HG03103 (cell line): ENCODE measurements around the gene LMNA.
"Not testable (repeated sequence)": the region's sequence is repeated elsewhere in the genome, so short reads cannot be mapped to it uniquely, and the experiment has no call there.

Experiments
- ATAC-seq: cut with Tn5 transposase; IDR thresholded peaks from one replicate; pipeline ENCODE4 v1.9.1; 2021; ENCODE audit warnings: low read depth; ENCODE audit not compliant: unreplicated experiment

The LMNA gene

DNA sequence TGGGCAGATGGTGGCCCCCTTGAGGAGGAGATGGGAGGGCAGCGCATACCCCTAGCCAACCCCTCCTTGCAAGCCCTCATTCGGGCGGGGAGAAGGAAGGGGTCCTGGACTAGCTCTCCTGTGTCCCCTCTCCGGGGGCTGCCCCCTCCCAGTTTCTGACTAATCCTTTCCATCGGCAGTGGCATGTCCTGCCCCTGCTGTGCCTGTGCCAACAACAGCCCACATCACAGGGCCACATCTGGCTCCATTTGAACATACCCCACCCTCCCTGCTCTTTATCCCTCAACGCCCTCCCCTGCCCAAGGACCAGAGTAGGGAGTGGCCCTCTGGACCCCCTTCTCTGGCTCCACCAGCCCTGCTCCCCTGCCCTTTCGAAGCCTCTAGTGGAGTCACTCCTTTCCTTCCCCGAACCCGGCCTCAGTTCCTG, 11.0 kb upstream of the LMNA start:
- ATAC-seq = no peak

DNA sequence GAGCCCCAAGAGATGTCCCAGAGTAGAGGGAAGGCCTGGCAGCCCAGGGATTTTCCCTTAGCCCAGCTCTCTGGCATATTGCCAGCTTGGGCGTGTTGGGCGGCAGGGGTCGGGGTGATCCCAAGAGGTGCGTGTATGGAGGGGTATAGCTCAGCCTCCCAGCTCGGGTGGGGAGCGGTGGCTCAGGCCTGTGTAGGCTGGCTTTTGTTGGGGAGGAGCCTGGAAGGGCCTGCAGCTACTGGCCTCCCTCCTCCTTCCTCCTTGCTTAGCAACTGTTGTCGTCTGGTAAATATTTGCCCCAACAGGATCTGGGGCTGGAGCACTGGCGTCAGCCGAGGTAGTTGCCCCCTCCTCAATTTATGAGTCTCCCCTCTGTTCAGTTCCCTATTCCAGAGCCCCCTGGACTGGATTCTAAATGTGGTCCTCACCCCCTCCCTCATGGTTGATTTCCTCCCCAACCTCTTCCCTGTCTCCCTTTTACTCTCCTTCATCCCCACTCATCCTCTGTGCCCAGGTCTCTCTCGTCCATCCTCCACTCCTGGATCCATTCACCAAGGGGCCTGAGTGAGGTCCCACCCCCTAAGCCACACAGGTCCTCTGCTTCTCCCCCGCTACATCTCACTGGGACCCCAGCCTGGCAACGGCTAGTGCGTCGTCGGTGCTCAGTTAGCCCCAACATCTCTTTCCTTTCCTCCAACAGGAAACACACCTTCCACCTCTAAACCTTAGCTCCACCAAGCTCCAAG, 10.3 kb upstream of the LMNA start:
- ATAC-seq = no peak

DNA sequence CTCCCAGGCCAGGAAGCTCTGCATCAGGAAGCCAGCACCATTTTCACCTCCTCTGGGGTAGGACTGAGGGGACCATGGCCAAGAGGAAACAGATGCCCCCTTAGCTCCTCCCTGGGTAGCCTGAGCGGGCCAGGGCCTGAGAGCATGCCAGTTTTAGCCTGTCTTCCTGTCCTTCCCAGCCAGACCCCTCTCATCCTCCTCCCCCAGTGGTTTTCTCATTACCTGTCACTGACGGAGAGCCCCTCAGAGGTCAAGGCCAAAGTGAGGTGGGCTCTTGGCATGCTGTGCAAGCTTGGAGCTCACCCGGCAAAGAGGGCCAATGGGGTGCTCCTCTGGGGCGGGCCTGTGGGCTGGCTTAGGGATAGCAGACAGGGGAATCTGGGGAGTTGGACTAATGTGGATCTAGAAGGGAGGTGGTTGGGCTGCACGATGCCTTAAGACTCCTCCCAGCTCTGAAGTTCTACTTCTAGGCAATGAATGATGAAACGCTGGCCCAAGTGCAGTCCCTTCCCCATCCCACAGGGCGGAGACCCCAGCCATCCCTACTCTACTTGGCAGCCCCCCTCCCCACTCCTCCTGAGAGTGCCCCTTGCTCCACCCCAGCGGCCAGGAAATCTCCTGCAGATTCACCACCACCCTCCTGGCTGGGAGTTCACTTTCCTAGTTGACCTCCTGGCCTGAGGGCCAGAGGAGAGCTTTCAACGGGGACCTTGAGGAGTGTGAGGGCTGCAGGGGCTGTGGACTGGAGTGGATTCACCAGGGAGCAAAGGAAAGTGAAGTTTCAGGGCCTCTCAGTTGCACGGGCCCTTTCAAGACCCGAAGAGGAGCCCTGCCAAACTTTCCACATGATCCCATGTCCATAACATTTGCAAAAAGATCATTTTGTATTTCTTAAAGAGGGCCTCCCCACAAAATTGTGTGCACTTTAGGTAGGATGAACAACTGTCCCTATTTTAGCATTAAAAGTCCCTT, 9.4 kb upstream of the LMNA start:
- no peak for ATAC-seq

DNA sequence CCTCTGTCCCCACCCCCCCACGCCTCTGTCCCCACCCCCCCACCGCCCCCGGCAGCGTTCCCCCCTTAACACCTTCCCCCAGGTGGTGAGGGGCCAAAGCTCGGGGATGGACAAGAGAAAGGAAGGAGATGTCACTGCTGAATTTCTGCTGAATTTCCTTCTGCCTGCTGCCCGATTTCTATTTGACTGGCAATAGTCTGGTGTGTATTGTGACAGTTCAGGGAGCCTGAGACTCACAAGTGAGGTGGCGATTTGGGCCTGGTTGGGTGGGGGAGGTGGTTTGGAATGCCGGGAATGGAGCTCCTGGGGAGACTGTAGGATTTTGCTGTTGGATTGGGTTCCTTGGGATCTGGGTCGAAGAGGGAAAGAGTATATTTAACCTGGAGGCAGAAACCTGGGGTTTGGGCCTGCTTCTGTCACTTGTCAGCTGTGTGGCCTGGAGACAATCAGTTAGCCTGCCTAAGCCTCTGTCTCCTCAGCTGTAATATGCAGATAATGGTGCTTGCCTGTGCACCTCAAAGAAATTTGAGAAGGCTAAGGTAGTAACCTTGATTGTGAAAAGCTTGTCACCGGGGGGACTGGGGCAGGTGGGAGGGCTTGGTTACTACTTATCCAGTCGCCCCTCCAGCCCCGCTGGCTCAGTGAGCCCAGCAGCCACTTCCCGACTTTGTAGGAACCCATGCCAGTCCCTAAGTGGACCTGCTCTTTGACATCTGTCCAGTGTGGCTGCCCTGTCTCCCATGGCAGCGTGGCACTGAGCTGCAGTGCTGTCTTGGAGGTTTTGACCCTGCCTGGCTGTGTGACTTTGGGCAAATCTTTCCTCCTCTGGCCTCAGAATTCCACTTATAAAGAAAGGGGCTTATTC, 7.7 kb upstream of the LMNA start:
- no peak for ATAC-seq

DNA sequence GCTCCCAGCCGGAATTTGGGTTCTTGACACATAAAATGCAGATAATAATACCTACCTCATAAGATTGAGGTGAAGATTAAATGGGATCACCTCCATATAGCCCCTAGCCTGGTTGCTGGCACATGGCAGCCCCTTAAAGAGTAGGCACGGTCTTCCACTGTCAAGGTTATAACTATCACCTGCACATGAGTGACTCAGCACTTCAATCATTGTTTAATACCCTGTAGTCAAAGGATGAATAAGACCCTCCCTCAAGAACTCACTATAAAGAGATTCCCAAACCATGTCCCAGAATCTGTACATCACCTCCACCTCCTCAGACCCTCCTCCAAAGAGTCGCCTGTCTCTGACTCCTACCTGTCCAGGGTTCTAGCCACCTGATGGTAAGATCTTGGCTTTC, 6.5 kb upstream of the LMNA start:
- ATAC-seq = no peak

DNA sequence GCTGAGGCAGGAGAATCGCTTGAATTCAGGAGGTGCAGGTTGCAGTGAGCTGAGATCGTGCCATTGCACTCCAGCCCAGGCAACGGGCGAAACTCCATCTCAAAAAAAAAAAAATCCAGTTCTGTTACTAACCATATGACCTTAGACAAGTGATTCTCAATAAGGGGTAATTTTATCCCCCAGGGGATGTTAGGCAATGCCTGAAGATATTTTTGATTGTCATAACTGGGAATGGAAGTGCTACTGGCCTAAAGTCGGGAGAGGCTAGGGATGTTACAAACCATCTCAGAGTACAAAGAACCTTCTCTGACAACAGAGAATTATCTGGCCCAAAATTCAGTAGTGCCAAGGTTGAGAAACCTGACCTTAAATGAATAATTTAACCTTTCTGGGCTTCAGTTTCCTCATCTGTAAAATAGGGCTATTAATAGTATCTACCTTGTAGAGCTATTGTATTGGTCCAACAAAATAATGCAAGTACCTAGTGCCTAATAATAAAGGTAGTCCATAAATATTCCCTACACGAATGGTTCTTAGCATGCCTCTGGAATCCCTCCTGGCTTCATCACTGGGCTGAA, 5.8 kb upstream of the LMNA start:
- no peak for ATAC-seq

DNA sequence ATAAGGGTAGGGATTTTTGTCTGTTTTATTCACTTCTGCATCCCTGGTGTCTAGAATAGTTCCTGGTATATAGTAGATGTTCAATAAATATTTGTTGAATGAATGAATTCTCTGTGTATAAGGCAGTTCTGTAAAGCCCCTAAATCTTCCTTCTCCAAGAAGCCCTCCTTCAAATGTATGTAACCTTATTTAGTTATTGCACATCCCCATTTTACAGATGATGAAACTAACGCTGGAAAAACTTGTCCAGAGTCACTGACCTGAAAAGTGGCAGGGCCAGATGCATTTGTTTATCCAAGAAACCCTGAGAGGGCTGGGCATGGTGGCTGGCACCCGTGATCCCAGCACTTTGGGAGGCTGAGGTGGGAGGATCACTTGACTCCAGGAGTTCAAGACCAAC, 4.3 kb upstream of the LMNA start:
- no peak for ATAC-seq

DNA sequence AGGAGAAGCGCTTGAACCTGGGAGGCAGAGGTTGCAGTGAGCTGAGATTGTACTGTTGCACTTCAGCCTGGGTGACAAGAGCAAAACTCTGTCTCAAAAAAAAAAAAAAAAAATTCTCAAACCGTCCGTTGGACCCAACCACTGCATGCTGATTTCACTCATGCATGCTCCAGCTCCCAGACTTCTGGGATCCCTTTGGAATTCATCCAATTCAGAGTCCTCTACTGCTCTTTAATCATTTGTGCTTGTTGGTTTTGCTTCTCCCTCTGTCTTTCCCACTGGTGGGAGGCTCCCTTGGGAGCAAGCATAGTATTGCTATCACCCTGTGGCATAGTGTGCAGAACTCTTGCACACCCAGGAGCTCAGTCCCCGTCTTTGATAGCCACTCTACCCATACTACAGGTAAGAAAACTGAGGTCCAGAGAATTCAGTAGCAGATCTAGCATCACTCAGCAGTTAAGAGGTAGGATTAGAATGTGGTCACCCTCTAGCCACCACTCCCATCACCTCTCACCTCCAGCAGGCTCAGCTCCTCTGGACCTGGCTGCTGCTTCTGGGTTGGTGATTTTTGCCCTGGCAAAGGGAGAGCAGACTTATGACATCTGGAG, 3.1 kb upstream of the LMNA start:
- ATAC-seq = no peak

DNA sequence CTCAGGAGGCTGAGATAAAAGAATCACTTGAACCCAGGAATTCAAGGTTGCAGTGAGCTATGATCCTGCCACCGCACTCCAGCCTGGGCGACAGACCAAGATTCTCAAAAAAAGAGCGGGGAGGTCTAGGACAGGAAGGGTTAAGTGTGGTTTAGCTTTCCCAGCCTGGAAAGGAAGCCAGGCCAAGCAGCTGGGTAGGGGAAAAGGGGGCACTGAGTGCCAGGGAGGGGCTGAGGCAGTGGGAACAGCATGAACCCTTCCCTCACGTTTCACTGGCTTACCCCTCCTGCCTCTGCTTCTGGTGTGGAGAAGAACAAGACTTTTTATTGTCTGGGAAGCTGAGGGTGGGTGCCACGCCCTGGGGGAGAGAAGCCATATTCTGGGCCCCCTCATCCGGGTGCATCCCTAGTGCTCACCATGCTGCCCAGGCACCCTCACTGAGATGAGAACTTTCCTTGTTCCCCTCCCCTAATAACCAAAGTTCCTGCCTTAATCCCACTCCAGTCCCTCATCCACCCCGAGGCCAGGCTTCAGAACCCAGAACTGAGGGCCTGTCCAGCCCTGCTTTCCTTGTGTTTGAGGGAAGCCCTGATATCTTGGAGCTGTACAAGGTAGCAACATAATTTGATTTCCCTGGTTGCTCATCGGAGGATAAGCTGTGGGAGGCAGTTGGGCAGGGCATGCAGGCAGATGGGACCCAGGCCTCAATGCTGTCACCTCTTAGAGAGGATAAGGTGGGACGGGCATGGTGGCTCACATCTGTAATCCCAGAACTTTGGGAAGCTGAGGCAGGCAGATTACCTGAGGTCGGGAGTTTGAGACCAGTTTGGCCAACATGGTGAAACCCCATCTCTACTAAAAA, 2.0 kb upstream of the LMNA start:
- no peak for ATAC-seq

DNA sequence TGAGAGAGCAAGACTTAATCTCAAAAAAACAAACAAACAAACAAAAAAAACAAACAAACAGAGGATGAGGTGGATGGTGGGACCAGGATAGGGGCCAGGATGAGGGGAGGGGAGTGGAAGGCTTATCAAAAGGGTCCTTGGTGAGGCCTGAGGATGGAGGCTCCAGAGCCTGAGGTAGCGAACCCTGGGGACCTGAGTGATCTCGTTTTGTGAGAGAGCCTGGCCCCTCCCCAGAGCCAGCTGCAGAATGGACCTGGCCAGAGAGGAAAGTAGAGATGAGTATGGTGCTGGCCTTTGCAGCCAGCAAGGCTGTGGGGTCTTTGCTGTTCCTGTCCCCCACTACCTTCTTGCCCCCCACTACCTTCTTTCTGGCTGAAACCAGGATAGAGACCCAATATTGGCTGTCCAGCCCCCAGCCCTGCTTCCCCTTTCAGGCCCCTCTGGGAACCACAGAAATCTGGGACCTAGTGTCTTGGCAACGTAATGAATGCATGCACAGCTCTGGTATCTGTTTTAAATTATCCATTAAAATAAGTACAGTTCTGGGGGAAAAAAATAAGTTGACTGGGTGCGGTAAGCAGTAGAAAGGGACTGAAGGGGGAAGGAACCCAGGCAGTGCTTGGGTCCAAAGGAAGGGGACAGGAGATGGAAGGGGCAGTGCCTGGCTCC, 1.1 kb upstream of the LMNA start:
- ATAC-seq = no peak

DNA sequence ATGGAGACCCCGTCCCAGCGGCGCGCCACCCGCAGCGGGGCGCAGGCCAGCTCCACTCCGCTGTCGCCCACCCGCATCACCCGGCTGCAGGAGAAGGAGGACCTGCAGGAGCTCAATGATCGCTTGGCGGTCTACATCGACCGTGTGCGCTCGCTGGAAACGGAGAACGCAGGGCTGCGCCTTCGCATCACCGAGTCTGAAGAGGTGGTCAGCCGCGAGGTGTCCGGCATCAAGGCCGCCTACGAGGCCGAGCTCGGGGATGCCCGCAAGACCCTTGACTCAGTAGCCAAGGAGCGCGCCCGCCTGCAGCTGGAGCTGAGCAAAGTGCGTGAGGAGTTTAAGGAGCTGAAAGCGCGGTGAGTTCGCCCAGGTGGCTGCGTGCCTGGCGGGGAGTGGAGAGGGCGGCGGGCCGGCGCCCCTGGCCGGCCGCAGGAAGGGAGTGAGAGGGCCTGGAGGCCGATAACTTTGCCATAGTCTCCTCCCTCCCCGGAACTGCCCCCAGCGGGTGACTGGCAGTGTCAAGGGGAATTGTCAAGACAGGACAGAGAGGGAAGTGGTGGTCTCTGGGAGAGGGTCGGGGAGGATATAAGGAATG, 505 bp downstream of the LMNA start:
- ATAC-seq = no peak

DNA sequence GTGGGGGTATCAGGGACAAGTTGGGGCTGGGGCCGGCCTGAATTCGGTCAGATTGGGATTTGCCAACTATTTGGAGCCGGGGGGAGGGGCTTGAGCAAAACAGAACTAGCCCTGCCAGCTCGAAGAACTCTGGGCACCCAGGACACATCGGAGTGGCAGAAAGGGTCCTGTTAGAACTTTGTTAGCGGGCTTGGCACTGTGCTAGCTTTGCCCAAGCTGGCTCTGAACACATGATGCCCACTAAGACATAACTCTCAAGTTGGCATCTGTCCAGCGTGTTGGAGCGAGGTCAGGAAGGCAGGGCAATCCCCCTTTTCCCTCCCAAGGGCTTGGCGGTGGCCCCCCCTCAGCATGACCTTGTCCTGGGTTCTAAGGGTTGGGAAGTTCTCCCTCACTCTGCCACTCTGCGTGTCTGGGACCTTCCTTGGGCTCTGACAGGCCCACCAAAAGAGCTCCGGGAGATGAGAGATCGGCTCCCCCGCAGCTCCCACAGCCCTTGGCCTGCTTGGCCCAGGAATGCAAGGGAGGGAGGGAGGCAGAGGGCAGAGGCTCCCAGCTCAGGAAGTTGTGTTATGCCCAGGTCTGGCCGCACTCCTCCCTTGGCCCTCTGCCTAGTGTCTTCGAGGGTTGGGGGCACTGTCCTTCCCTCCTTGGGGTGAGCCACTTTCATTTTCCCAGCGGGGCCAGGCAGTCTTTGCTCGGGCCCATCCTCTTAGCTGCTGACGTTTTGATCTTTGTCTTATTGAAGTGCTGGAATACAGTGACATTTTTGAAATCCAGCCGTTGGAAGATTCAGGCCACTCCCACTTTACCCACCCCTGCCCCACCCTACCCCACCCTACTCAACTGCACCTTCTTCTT, 1.2 kb downstream of the LMNA start:
- ATAC-seq = no peak

DNA sequence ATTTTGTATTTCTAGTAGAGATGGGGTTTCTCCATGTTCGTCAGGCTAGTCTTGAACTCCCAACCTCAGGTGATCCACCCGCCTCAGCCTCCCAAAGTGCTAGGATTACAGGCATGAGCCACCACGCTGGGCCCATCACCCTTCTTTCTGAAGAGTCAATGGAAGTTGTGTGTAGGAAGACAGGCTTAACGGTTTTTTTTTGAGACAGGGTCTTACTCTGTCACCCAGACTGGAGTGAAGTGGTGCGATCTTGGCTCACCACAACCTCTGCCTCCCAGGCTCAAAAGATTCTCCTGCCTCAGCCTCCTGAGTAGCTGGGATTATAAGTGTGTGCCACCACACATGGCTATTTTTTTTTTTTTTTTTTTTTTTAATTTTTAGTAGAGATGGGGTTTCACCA, 2.2 kb downstream of the LMNA start:
- not testable (repeated sequence) for ATAC-seq

DNA sequence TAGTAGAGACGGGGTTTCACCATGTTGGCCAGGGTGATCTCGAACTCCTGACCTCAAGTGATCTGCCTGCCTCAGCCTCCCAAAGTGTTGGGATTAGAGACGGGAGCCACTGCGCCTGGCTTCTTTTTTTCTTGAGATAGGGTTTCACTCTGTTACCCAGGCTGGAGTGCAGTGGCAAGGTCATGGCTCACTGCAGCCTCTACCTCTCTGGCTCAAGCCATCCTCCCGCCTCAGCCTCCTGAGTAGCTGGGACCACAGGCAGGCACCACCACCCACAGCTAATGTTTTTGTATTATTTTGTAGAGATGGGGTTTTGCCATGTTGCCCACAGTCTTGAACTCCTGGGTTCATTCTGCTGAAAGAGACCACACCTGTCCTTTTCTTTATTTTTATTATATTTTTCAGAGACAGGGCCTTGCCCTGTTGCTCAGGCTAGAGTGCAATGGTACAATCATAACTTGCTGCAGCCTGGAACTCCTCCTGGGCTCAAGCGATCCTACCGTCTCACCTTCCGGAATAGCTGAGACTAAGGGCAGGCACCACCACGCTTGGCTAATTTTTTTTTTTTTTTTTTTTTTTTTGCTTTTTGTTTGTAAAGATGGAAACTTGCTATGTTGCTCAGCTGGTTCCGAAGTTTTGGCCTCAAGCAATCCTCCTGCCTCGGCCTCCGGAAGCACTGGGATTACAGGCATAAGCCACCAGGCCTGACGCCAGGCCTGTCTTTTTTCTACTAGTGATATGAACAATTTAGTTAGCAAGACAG, 3.1 kb downstream of the LMNA start:
- no peak for ATAC-seq

DNA sequence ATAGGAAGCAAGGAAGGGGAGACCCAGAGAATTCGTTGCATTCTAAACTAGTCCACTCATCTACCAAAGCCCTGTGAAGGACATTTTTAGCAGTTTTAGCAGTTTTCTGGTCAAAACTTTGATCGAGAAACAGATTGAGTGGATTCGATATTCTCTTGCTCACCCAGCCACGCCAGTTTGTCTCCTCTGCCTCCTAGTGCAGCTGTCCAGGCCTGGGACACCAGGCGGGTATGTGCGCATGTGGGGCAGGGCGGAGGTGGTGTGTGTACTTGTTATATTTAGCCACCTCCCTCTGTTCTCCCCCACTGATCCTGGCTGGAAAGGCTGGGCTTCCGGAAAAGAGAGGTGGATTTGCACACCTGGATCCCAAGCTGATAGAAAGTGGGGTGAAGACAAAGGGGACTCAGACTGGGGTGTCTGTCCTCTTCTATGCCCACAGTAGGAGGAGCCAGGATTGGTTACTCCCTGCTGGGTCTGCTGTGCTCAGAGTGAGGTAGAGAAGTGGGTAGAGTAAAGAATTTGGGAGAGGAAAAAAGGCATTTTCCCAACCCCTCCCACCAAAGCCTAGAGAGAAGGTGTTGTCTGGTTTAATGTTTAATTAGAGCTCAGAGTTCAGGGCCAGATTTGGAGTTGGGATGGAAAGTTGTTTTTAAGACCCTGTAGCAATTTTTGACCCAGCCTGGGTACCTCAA, 3.8 kb downstream of the LMNA start:
- ATAC-seq = no peak
